HepG2 (cell line): ENCODE data around the gene C1QTNF1. TPM values are rescaled to one million over a fixed set of nuclear protein-coding genes. Genes with fewer than 3 reads are reported as not detected.

Experiments used
- ATAC-seq: fragments of 200-7000 bp; cut with Tn5 transposase; 3 replicates; pipeline ENCODE4 v1.9.1; 2020; ENCODE audit warnings: mild to moderate bottlenecking, moderate library complexity
- BruUV-seq: library from RNA; stranded (reverse); fragments of 400-500 nt; replicated peaks from 2 replicates; lab custom pipeline; 2021; lab: Mats Ljungman, UMichigan
- CTCF ChIA-PET: fragments of 300-600 bp; formaldehyde crosslinking; extraction: SDS; loops from one replicate; lab custom pipeline; 2021; ENCODE audit warnings: low total read pairs, inconsistent platforms, low intra/inter-chr PET ratio; lab: Yijun Ruan, JAX
- POLR2A ChIA-PET: fragments of 350-600 bp; sonication (Branson Sonifier 250); formaldehyde crosslinking; loops from one replicate; lab custom pipeline; 2020; ENCODE audit warnings: antibody characterized with exemption, inconsistent platforms; lab: Yijun Ruan, JAX
- DNase-seq: peaks from one replicate; pipeline ENCODE4 v3.0.0-alpha.2; 2015; ENCODE audit warnings: low spot score
- FAIRE-seq: peaks from 3 replicates; lab custom pipeline; 2011; peaks lifted over from hg19 to GRCh38; lab: Jason Lieb, UNC
- H2AFZ ChIP-seq: one replicate; pipeline ENCODE4 v1.6.1; 2011; ENCODE audit warnings: low read length, inconsistent platforms
- H3K27ac ChIP-seq: fragments of 300-600 bp; 3 replicates; pipeline ENCODE4 v1.8.0; 2011; ENCODE audit warnings: mixed run types, mild to moderate bottlenecking, mixed read lengths, low read length, inconsistent platforms; ENCODE audit not compliant: insufficient read depth; ENCODE audit errors: extremely low read length
- H3K27me3 ChIP-seq, 2 experiments: fragments of 200-600 bp in 1 of 2; 2 replicates in 1 of 2; 3 replicates in 1 of 2; pipeline versions ENCODE4 v1.6.0 to v1.8.0; 2011; ENCODE audit warnings: low read length in 2 of 2, mild to moderate bottlenecking in 2 of 2, moderate library complexity in 2 of 2, inconsistent platforms in 1 of 2; ENCODE audit not compliant: insufficient read depth in 2 of 2, control insufficient read depth in 1 of 2
- H3K36me3 ChIP-seq, 2 experiments: fragments of 200-600 bp in 1 of 2; replicated peaks in 1 of 2; 2 replicates in 1 of 2; 3 replicates in 1 of 2; pipeline versions ENCODE4 v1.5.1 to v1.8.0; 2011; ENCODE audit warnings: low read length in 2 of 2, inconsistent platforms in 1 of 2; ENCODE audit not compliant: insufficient read depth in 2 of 2, control insufficient read depth in 1 of 2
- H3K4me1 ChIP-seq: 2 replicates; pipeline ENCODE4 v1.5.1; 2012; ENCODE audit warnings: low read length, inconsistent platforms; ENCODE audit not compliant: insufficient read depth
- H3K4me2 ChIP-seq: 2 replicates; pipeline ENCODE4 v1.6.0; 2011; ENCODE audit warnings: low read depth, low read length, inconsistent platforms
- H3K4me3 ChIP-seq, 3 experiments: fragments of 200-600 bp in 1 of 3; sonication (generic), shearing (Covaris generic) in 1 of 3; replicated peaks in 1 of 3; 2 replicates each; pipeline ENCODE4 v1.5.1; 2011 to 2016; ENCODE audit warnings: low read length in 3 of 3, inconsistent platforms in 2 of 3, low read depth in 2 of 3, mild to moderate bottlenecking in 2 of 3, control low read depth in 1 of 3, mixed read lengths in 1 of 3; ENCODE audit not compliant: insufficient read depth in 1 of 3
- H3K79me2 ChIP-seq: one replicate; pipeline ENCODE4 v1.6.1; 2011; ENCODE audit warnings: low read length, inconsistent platforms; ENCODE audit not compliant: insufficient read depth
- H3K9ac ChIP-seq: 2 replicates; pipeline ENCODE4 v1.6.0; 2011; ENCODE audit warnings: mild to moderate bottlenecking, low read depth, low read length, inconsistent platforms; ENCODE audit not compliant: insufficient read depth
- H3K9me3 ChIP-seq: 2 replicates; pipeline ENCODE4 v1.5.1; 2012; ENCODE audit warnings: mild to moderate bottlenecking, low read length
- H4K20me1 ChIP-seq: 2 replicates; pipeline ENCODE4 v1.6.0; 2011; ENCODE audit warnings: inconsistent platforms, mild to moderate bottlenecking, low read length, moderate library complexity; ENCODE audit not compliant: insufficient read depth
- DNMT1 ChIP-seq: sonication (generic); formaldehyde crosslinking; IDR thresholded peaks from 2 replicates; pipeline ENCODE4 v1.5.1; 2020; ENCODE audit warnings: mild to moderate bottlenecking, missing genetic modification reagents
- MNT ChIP-seq: fragments of 450-650 bp; IDR thresholded peaks from 2 replicates; pipeline ENCODE4 v1.6.1; 2016
- NR3C1 ChIP-seq: sonication (generic); formaldehyde crosslinking; IDR thresholded peaks from 2 replicates; pipeline ENCODE4 v1.4.0; 2020; ENCODE audit warnings: missing genetic modification reagents
- SIX4 ChIP-seq: sonication (generic); formaldehyde crosslinking; IDR thresholded peaks from 2 replicates; pipeline ENCODE4 v1.4.0; 2020; ENCODE audit warnings: missing genetic modification reagents
- SRSF1 ChIP-seq: fragments of 200-400 bp; formaldehyde crosslinking; optimal IDR thresholded peaks from 2 replicates; pipeline ENCODE3; 2017; ENCODE audit warnings: mild to moderate bottlenecking, low read depth, low read length, moderate library complexity
- TFE3 ChIP-seq: IDR thresholded peaks from 2 replicates; pipeline ENCODE4 v1.6.1; 2016
- ZNF251 ChIP-seq: sonication (generic); formaldehyde crosslinking; IDR thresholded peaks from 2 replicates; pipeline ENCODE4 v1.9.0; 2021; ENCODE audit warnings: mild to moderate bottlenecking, missing genetic modification reagents
- ZNF354B ChIP-seq: sonication (generic); formaldehyde crosslinking; IDR thresholded peaks from 2 replicates; pipeline ENCODE4 v1.8.0; 2022; ENCODE audit warnings: mild to moderate bottlenecking, missing genetic modification reagents
- WGBS: methylation state at CpG from one replicate; pipeline ENCODE4 v1.1.6; 2017; ENCODE audit warnings: low lambda C conversion rate; 5-methylcytosine and 5-hydroxymethylcytosine counted together
- in situ Hi-C: cut with HindIII; loops from 2 replicates; pipeline ENCODE4 v1.10.0; 2017; ENCODE audit warnings: low pct_unique_long_range_greater_than_20kb; ENCODE audit not compliant: extremely low pct_ligation_motif_present
- intact Hi-C: fragments of 100-400 bp; cut with micrococcal nuclease; formaldehyde crosslinking; loops from one replicate; pipeline ENCODE4 v1.10.0; 2022; ENCODE audit not compliant: unreplicated experiment
- polyA plus RNA-seq, 8 experiments: library from polyadenylated mRNA; depleted of rRNA in 3 of 8; stranded (reverse) in 7 of 8; unstranded in 1 of 8; fragments of >200 nt; fragmentation: Illumina TruSeq in 4 of 8; extraction: Trizol in 4 of 8; gene quantifications; 2 replicates each; pipeline versions ENCODE4 v1.2.1 to v1.2.3, GENCODE V29; 2011 to 2016; ENCODE audit warnings: low read depth in 4 of 8, missing spikeins in 1 of 8, mixed read lengths in 1 of 8; ENCODE audit not compliant: insufficient read depth in 1 of 8
- total RNA-seq, 5 experiments: library from RNA; depleted of rRNA; stranded (reverse); fragments of >200 nt; fragmentation: Illumina TruSeq; extraction: Trizol; gene quantifications; 2 replicates each; pipeline ENCODE4 v1.2.3, GENCODE V29; 2016; ENCODE audit warnings: low read depth in 1 of 5

C1QTNF1 gene
- total and polyA plus RNA-seq, 2 of the 13 experiments (the other 11 are each of a cell fraction or from before 2014, with no cell fraction given), result 0.18 to 0.86 TPM

GRCh38 chr17:79002796-79003593 is 21.0 kb upstream of the C1QTNF1 start:
- no peak for FAIRE-seq

More at GRCh38 chr17:79002796-79003593, 21.0 kb upstream of the C1QTNF1 start:
- ChIA-PET CTCF (no interaction called here), POLR2A (interaction anchor here (0.6 to 1.0 kb wide), 4 partner anchors 22 to 747 kb away, joined by 3 to 6 read pairs (median 4); no protein-coding TSS in a partner anchor)
- Histone ChIP-seq H3K79me2 (peaks cover 55% of the 10 kb centered on the region), H2AFZ (no peak overlapping the region), H3K36me3 (peaks cover 16 to 34% of the 10 kb centered on the region in 2 experiments; a peak in 4 of 5 replicates), H4K20me1 (no peaks in the 10 kb centered on the region), H3K4me2 (no peak overlapping the region), H3K4me1 (peaks cover 44% of the 10 kb centered on the region), H3K4me3 (no peak overlapping the region), H3K27ac (no peak overlapping the region), H3K9me3 (no peaks in the 10 kb centered on the region), H3K27me3 (no peaks in the 10 kb centered on the region), H3K9ac (no peak overlapping the region)
- intact Hi-C loops (no loop called here), in situ Hi-C loops (no loop called here)
- no TSS peak for BruUV-seq
- TF ChIP-seq TFE3 (CRISPR knock-in tag) (no peak), ZNF354B (CRISPR knock-in tag) (no peak), SRSF1 (no peak), SIX4 (CRISPR knock-in tag) (no peak), DNMT1 (CRISPR knock-in tag) (no peak), MNT (no peak), NR3C1 (CRISPR knock-in tag) (no peak), ZNF251 (CRISPR knock-in tag) (no peak)
- DNase-seq (no peak), ATAC-seq (peak; percentile 17)
- 82% methylated on average over 19 of the region's 20 CpGs for WGBS
